Lung microvascular endothelial cell (primary cell): ENCODE measurements around the gene OR2L5. TPM values are rescaled to one million over a fixed set of nuclear protein-coding genes. Genes with fewer than 3 reads are reported as not detected.

ENCODE experiments used
- DNase-seq, 2 donors: peaks; one replicate each; pipeline versions ENCODE4 v3.0.0 to v3.0.0-alpha.2; 2010; ENCODE audit warnings: low read depth in 2 of 2
- total RNA-seq: library from RNA; depleted of rRNA; stranded (reverse); fragments of >200 nt; gene quantifications from 2 replicates; pipeline ENCODE4 v1.2.1, GENCODE V29; 2014

OR2L5 gene, protein sequence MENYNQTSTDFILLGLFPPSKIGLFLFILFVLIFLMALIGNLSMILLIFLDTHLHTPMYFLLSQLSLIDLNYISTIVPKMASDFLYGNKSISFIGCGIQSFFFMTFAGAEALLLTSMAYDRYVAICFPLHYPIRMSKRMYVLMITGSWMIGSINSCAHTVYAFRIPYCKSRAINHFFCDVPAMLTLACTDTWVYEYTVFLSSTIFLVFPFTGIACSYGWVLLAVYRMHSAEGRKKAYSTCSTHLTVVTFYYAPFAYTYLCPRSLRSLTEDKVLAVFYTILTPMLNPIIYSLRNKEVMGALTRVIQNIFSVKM
- total RNA-seq: not detected in 2 replicates

GRCh38 chr1:248013229-248013710, at the start of gene OR2L5:
Gene OR2L5 (plus strand): TSS chr1:248013660. CDS start chr1:248021948, 8,288 bp downstream.
- no peak for DNase-seq

- DNase-seq: no peak
These were observed 48.5 kb upstream of the OR2L5 start, which contains the start of gene OR2AK2 for GRCh38 chr1:247964933-247965332. Gene OR2AK2 (plus strand): TSS chr1:247965233. CDS start chr1:247965377, 144 bp downstream.

DNA sequence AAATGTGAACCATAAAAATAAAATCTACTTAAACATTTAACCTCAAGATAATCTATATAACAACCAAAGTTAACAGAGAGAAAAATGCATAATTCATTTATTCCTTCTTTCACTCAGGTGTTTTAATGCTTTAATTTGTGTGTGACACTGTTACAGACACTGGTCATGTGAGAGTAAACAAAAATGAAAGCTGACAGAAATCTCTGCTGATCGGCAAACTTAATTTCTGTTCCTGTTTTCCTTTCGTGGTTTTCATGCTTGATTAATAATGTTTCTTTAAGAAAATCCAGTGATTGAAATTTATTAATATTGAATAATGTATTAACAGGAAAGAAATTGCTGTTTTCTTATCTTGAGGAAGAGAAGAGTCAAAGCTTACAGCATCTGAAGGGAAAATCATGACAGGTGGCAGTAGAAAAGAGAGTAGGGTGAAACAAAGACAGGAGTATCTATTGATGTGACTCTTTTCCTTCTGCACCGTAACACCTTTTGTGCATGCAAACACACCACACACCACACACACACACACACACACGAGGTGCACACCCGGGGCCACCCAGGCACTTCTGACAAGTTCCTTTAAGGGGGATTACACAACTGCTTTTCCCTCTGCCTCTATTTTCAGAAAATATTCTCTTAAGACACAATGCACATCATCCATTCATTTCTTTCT, 46.8 kb upstream of the OR2L5 start:
- DNase-seq: no peak

- DNase-seq: no peak
These were observed 20.5 kb upstream of the OR2L5 start for GRCh38 chr1:247992986-247993385.

DNA sequence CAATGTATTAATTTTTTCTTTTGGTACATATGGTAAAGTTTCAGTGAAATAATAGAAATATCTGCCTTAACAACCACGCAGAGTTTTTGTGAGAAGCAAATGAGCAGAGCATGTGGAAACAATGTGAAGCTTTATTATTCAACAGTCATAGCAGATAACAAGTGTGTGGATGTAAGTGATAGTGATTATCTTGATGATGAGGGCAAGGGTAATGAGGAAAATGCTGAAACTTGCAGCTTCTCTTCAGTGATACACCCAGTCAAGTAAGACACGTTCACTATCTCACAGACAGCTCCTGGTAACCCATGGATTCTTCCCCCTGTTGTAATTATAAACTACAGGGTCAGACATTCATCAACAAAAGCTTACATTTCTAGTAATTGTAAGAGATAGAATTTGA, 14.6 kb upstream of the OR2L5 start:
- no peak for DNase-seq

- DNase-seq: no peak
These were observed 13.3 kb upstream of the OR2L5 start for GRCh38 chr1:248000169-248000568.

DNA sequence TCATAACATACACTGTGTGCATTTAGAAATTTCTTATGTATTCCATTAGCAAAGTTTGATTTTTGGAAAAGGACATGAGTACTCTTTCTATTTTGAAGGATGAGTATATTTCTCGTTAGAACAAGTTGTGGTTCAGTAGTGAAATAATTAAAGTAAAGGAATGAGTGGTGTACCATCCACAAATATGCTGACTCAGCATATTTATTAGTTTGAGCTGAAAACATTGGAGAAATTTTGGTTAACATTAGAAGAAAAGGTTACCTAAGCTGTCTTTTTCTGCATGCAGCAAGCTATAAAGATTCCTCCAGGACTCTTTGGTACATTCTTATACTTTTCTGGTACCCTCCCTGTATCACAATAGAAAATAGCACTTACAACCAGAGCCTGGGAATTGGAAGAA, 5.7 kb upstream of the OR2L5 start:
- no peak for DNase-seq

- DNase-seq: no peak
These were observed 3.8 kb upstream of the OR2L5 start for GRCh38 chr1:248009681-248010080.

GRCh38 chr1:248015803-248016202, 2.3 kb downstream of the OR2L5 start:
- DNase-seq: no peak

- no peak for DNase-seq
These were observed 16.3 kb downstream of the OR2L5 start, which contains the start of gene OR2L2 for GRCh38 chr1:248029770-248030169. Gene OR2L2 (plus strand): TSS chr1:248030070. CDS start chr1:248038268, 8,198 bp downstream.

GRCh38 chr1:248045209-248045608, 31.7 kb downstream of the OR2L5 start:
- DNase-seq: no peak

DNA sequence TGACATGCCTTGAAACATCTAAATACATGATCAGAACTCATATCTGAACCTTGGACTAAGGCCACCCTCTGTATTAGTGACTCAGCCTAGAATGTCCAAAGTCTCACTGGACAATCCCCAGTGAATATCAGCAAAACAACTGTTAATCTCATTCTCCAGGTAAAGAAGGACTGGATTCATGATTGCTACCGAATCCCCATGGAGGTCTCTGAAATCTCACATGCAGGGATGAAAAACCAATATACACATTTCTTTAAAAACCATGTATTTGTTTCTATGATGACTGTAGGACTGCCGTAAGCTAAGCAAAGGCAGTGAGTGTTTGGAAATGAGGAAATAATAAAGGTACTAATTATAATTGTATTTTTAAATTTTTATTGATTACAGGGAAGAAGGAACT, 33.1 kb downstream of the OR2L5 start, which contains the start of gene OR2L3:
OR2L3 (plus strand) TSS at position 301 of the 400 bp plus-strand sequence. CDS start 13,846 bp downstream, outside the sequence.
- DNase-seq: no peak

DNA sequence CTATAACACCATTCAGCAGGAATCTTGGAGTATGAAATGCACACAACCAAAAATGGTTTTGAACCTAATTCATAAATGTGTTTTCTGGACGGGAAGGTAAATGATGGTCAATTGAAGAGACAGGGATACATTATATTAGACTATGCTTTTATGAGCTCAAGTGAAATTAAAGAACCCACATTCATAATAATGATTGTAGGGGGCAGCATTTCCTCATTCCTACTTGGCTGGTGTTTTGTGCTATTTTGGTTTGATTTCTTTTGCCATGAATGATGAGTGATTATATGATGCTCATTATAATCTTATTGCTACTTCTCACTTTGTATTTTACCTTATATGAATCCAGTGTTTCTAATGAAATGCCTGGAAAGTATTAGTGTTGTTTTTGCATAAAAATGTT, 33.5 kb downstream of the OR2L5 start:
- no peak for DNase-seq

- no peak for DNase-seq
These were observed 41.2 kb downstream of the OR2L5 start for GRCh38 chr1:248054671-248055070.

- no peak for DNase-seq
These were observed 41.8 kb downstream of the OR2L5 start for GRCh38 chr1:248055261-248055660.

GRCh38 chr1:248065071-248065470, 51.6 kb downstream of the OR2L5 start:
- DNase-seq: no peak

DNA sequence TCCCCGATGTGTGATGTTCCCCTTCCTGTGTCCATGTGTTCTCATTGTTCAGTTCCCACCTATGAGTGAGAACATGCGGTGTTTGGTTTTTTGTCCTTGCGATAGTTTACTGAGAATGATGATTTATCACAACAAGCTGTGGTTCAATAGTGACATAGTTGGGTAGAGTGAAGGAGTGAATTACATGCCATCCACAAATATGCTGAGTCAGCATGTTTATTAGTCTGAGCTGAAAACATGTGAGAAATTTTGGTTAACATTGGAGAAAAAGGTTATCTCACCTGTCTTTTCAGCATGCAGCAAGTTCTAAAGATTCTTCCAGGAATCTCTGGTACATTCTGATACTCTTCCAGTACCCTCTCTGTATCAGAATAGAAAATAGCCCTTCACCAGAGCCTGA, 52.1 kb downstream of the OR2L5 start:
- DNase-seq: no peak

Other genes with a start within 250 kb of the OR2L5 start
- not detected in 2 replicates for gene OR14A16, start 189.5 kb upstream of the OR2L5 start, total RNA-seq
- gene OR11L1, start 171.8 kb upstream of the OR2L5 start, total RNA-seq: not detected in 2 replicates
- under 0.01 and 0.22 TPM in 2 replicates for gene TRIM58, start 156.5 kb upstream of the OR2L5 start, total RNA-seq
- gene OR2W3, start 118.1 kb upstream of the OR2L5 start, total RNA-seq: not detected in 2 replicates
- not detected in 2 replicates for gene OR2T8, start 93.4 kb upstream of the OR2L5 start, total RNA-seq
- gene OR2AJ1, start 88.8 kb upstream of the OR2L5 start, total RNA-seq: not detected in 2 replicates
- not detected in 2 replicates for gene OR2L8, start 64.8 kb upstream of the OR2L5 start, total RNA-seq
- not detected in 2 replicates for gene OR2AK2, start 48.4 kb upstream of the OR2L5 start, total RNA-seq
- gene OR2L2, start 16.4 kb downstream of the OR2L5 start, total RNA-seq: under 0.01 TPM in 1 of 2 replicates, not detected in the other
- not detected in 2 replicates for gene OR2L3, start 33.2 kb downstream of the OR2L5 start, total RNA-seq
- not detected in 2 replicates for gene OR2L13, start 81.5 kb downstream of the OR2L5 start, total RNA-seq
- gene OR2M5, start 131.5 kb downstream of the OR2L5 start, total RNA-seq: not detected in 2 replicates
- gene OR2M2, start 161.2 kb downstream of the OR2L5 start, total RNA-seq: not detected in 2 replicates
- not detected in 2 replicates for gene OR2M3, start 183.6 kb downstream of the OR2L5 start, total RNA-seq
- not detected in 2 replicates for gene OR2M4, start 217.8 kb downstream of the OR2L5 start, total RNA-seq